Renal pelvis (tissue), 4 donors: ENCODE measurements around the gene PRSS8. TPM values are rescaled to one million over a fixed set of nuclear protein-coding genes. Genes with fewer than 3 reads are reported as not detected.

Source experiments
- DNase-seq: peaks from one replicate; pipeline ENCODE4 v3.0.0-alpha.2; 2013
- polyA plus RNA-seq, 3 donors: library from polyadenylated mRNA; unstranded; fragments of 120-200 nt; gene quantifications; one replicate each; pipeline ENCODE4 v1.2.1, GENCODE V29; 2013; ENCODE audit not compliant: insufficient read length in 3 of 3

PRSS8 gene
- polyA plus RNA-seq, 3 donors: 74.4 to 91.2 (median 75.3) TPM

- no peak for DNase-seq
Observed at GRCh38 chr16:31083556-31083955, 52.0 kb downstream of the PRSS8 start.

- DNase-seq: no peak
Observed at GRCh38 chr16:31083081-31083480, 52.4 kb downstream of the PRSS8 start.

DNA sequence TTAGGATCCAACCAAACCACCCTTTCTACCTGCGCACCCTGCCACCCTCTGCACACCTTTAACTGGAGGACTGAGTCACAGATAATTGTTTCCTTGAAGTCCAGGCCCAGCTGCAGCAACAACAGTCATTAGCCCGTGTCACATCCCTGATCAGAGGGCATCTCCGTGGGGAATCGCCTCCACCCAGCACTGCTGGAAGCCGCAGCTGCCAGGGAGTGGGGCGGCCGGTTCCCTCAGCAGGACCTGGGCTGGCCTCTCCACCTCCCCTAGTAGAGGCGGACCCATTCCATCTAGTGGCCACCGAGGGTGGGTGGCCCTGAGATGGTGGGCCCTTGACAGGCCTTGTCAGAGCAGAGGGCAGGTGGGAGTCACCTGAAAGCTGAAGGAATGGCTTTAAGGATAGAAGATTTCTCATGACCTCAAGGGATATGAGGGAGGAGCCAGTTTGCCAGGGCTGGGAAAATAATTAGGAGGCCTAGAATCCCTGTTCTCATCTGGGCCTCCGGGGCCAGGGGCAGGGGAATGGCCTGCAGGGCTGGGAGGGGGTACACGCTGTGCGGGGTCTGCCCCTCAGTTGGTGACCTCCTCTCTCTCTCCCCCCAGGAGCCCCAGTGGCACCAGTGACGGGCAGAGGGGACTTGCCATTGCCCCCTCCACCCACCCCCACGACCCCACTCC lies 53.0 kb downstream of the PRSS8 start:
- DNase-seq: no peak

Other genes with a start within 250 kb of the PRSS8 start
- gene BCL7C, start 241.7 kb downstream of the PRSS8 start, polyA plus RNA-seq: 10 to 100 TPM; 43.7 to 52.6 (median 44.6) TPM
- gene CTF1, start 239.1 kb downstream of the PRSS8 start, polyA plus RNA-seq: 1 to 10 TPM; 7.5 to 8.4 (median 7.7) TPM
- gene FBXL19, start 212.2 kb downstream of the PRSS8 start, polyA plus RNA-seq: 10 to 100 TPM; 32.2 to 35.4 (median 34.8) TPM
- gene ORAI3, start 186.7 kb downstream of the PRSS8 start, polyA plus RNA-seq: 10 to 100 TPM; 21.7 to 23.4 (median 23.3) TPM
- gene SETD1A, start 178.0 kb downstream of the PRSS8 start, polyA plus RNA-seq: 10 to 100 TPM; 18.7 to 22.6 (median 20.2) TPM
- 10 to 100 TPM in 2 of 3 donors, 1 to 10 TPM in 1; 8.1 to 10.9 (median 10.8) TPM for gene HSD3B7, start 150.5 kb downstream of the PRSS8 start, polyA plus RNA-seq
- gene STX1B, start 125.1 kb downstream of the PRSS8 start, polyA plus RNA-seq: 1 to 10 TPM; 1.2 to 2.2 (median 1.7) TPM
- 10 to 100 TPM; 38.4 to 47.3 (median 45.4) TPM for gene STX4, start 102.2 kb downstream of the PRSS8 start, polyA plus RNA-seq
- gene ZNF668, start 61.5 kb downstream of the PRSS8 start, polyA plus RNA-seq: 1 to 10 TPM; 5.7 to 7.6 (median 6.4) TPM
- 10 to 100 TPM; 13.2 to 19.0 (median 14.5) TPM for gene ZNF646, start 61.3 kb downstream of the PRSS8 start, polyA plus RNA-seq
- 1 to 10 TPM; 1.0 to 2.0 (median 1.3) TPM for gene PRSS53, start 46.8 kb downstream of the PRSS8 start, polyA plus RNA-seq
- gene VKORC1, start 40.9 kb downstream of the PRSS8 start, polyA plus RNA-seq: 10 to 100 TPM; 64.6 to 86.1 (median 72.4) TPM
- 10 to 100 TPM; 40.4 to 47.7 (median 41.6) TPM for gene BCKDK, start 27.3 kb downstream of the PRSS8 start, polyA plus RNA-seq
- gene KAT8, start 18.1 kb downstream of the PRSS8 start, polyA plus RNA-seq: 10 to 100 TPM; 66.4 to 80.5 (median 75.9) TPM
- 1 to 10 TPM; 1.4 to 2.0 (median 1.7) TPM for gene PRSS36, start 14.3 kb upstream of the PRSS8 start, polyA plus RNA-seq
- 100 to 1,000 TPM; 689 to 914 (median 729) TPM for gene FUS, start 44.4 kb upstream of the PRSS8 start, polyA plus RNA-seq
- gene PYCARD, start 67.0 kb upstream of the PRSS8 start, polyA plus RNA-seq: 10 to 100 TPM; 10.3 to 13.1 (median 12.4) TPM
- under 1 TPM; 0.07 to 0.28 (median 0.18) TPM for gene TRIM72, start 78.4 kb upstream of the PRSS8 start, polyA plus RNA-seq
- gene PYDC1, start 81.4 kb upstream of the PRSS8 start, polyA plus RNA-seq: not detected
- 1 to 10 TPM; 1.7 to 2.6 (median 2.2) TPM for gene ITGAM, start 124.2 kb upstream of the PRSS8 start, polyA plus RNA-seq
- 1 to 10 TPM in 1 of 3 donors, under 1 TPM in 2; 0.51 to 1.1 (median 0.83) TPM for gene ITGAX, start 219.4 kb upstream of the PRSS8 start, polyA plus RNA-seq